Tibial nerve (tissue), 4 donors: ENCODE data around the gene SORCS2. TPM values are rescaled to one million over a fixed set of nuclear protein-coding genes. Genes with fewer than 3 reads are reported as not detected.

Experiments
- DNase-seq, 2 donors: peaks; one replicate each; pipeline ENCODE4 v3.0.0-alpha.2; 2019; ENCODE audit warnings: low spot score in 2 of 2
- H3K27ac ChIP-seq, 4 donors: fragments of 200-600 bp; sonication (generic) in 3 of 4; one replicate each; pipeline ENCODE4 v1.5.1; 2017 to 2019; ENCODE audit warnings: mild to moderate bottlenecking in 1 of 4
- H3K27me3 ChIP-seq, 2 donors: fragments of 200-600 bp; sonication (generic) in 1 of 2; one replicate each; pipeline versions ENCODE4 v1.5.1 to v1.6.0; 2017 to 2019
- H3K36me3 ChIP-seq, 3 donors: fragments of 200-600 bp; sonication (generic); one replicate each; pipeline ENCODE4 v1.5.1; 2018 to 2019
- H3K4me1 ChIP-seq, 4 donors: fragments of 200-600 bp; sonication (generic) in 3 of 4; one replicate each; pipeline ENCODE4 v1.5.1; 2017 to 2019
- H3K4me3 ChIP-seq, 4 donors: fragments of 200-600 bp; sonication (generic) in 3 of 4; one replicate each; pipeline ENCODE4 v1.5.1; 2017 to 2019; ENCODE audit warnings: mild to moderate bottlenecking in 1 of 4, moderate library complexity in 1 of 4
- H3K9me3 ChIP-seq, 4 donors: fragments of 200-600 bp; sonication (generic) in 3 of 4; one replicate each; pipeline ENCODE4 v1.5.1; 2017 to 2019
- EP300 ChIP-seq, 2 donors: sonication (generic); formaldehyde crosslinking; IDR thresholded peaks; one replicate each; pipeline ENCODE4 v1.6.1; 2017; ENCODE audit warnings: antibody characterized with exemption in 2 of 2, mild to moderate bottlenecking in 1 of 2
- POLR2A ChIP-seq, 2 donors: fragments of 450-650 bp; IDR thresholded peaks; one replicate each; pipeline ENCODE4 v1.6.1; 2017; ENCODE audit warnings: antibody characterized with exemption in 2 of 2, mild to moderate bottlenecking in 2 of 2, moderate library complexity in 2 of 2
- WGBS, 2 donors: methylation state at CpG; one replicate each; pipeline ENCODE4 v1.1.5; 2018; 5-methylcytosine and 5-hydroxymethylcytosine counted together
- total RNA-seq, 4 donors: library from RNA; depleted of rRNA; stranded (reverse); fragments of >200 nt; gene quantifications; one replicate each; pipeline ENCODE4 v1.1.0, GENCODE V29; 2016
- TF ChIP-seq, protein P1 (sequence below), 5 experiments: fragments of 200-600 bp in 3 of 5; fragments of 450-650 bp in 2 of 5; sonication (generic) in 3 of 5; IDR thresholded peaks; one replicate each; pipeline ENCODE4 v1.5.1; 2016 to 2019; ENCODE audit warnings: antibody characterized with exemption in 5 of 5, mild to moderate bottlenecking in 3 of 5, moderate library complexity in 2 of 5

Gene SORCS2
- total RNA-seq, 4 donors from 2014 or later, result 15.6 to 48.9 (median 38.3) TPM

DNA sequence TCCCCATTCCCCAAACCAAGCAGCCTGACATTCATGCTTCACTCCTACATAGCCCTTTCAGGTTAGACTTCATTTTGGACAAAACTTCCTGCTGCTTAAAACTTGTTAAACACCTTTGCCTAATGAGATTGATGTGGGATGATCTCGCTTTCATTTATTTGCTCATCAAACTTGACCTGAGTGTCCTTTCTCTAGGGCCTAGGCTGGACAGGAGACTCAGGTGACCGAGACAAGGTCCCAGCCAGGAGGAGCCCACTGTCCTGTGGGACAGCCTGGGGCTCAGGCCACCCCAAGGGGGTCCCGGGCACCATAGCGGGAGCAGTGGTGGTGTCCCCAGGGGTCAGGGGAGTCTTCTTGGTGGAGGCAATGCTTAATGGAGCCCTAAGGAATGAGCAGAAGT, 266.1 kb downstream of the SORCS2 start:
- H3K4me3 ChIP-seq, result no peak overlapping the region
- WGBS, 2 donors, result 87 to 95% methylated on average over 4 of the region's 4 CpGs
- peaks cover 0 to 38% (median 0%) of the 10 kb centered on the region in 4 donors for H3K4me1 ChIP-seq
- H3K27me3 ChIP-seq, result no peaks in the 10 kb centered on the region
- H3K36me3 ChIP-seq, result no peaks in the 10 kb centered on the region
- no peak overlapping the region for H3K27ac ChIP-seq
- TF ChIP-seq, protein P1, sequence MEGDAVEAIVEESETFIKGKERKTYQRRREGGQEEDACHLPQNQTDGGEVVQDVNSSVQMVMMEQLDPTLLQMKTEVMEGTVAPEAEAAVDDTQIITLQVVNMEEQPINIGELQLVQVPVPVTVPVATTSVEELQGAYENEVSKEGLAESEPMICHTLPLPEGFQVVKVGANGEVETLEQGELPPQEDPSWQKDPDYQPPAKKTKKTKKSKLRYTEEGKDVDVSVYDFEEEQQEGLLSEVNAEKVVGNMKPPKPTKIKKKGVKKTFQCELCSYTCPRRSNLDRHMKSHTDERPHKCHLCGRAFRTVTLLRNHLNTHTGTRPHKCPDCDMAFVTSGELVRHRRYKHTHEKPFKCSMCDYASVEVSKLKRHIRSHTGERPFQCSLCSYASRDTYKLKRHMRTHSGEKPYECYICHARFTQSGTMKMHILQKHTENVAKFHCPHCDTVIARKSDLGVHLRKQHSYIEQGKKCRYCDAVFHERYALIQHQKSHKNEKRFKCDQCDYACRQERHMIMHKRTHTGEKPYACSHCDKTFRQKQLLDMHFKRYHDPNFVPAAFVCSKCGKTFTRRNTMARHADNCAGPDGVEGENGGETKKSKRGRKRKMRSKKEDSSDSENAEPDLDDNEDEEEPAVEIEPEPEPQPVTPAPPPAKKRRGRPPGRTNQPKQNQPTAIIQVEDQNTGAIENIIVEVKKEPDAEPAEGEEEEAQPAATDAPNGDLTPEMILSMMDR (IDR thresholded peaks at IDR 0.05), result no peak
- TF ChIP-seq POLR2A (IDR thresholded peaks at IDR 0.05) (no peak), EP300 (IDR thresholded peaks at IDR 0.05) (no peak)
- DNase-seq, result no peak
- no peaks in the 10 kb centered on the region for H3K9me3 ChIP-seq

DNA sequence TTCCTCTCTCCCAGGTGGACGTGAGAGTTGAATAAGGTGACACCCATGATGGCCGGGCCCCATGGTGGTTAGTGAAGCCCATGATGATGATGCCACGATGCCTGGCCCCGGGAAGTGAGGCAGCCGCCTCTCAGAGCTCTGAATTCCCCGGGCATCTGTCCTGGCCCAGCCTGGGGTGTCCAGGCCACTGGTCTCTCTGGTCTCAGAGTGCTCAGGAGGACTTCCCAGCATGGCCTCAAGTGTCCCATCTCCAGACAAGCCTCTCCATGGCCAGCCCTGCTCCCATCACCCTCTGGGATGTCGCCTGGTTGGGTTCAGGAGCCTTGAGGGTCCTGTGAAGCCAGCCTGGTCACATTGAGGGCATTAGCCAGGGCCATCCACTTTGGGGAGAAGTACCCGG, 267.1 kb downstream of the SORCS2 start:
- no peaks in the 10 kb centered on the region for H3K36me3 ChIP-seq
- WGBS, 2 donors, result 82 to 94% methylated on average over 6 to 8 of the region's 8 CpGs
- no peak for DNase-seq
- H3K27ac ChIP-seq, result no peak overlapping the region
- no peaks in the 10 kb centered on the region for H3K9me3 ChIP-seq
- TF ChIP-seq POLR2A (IDR thresholded peaks at IDR 0.05), result no peak
- peaks cover 0 to 38% (median 0%) of the 10 kb centered on the region in 4 donors for H3K4me1 ChIP-seq
- H3K4me3 ChIP-seq, result no peak overlapping the region
- H3K27me3 ChIP-seq, result no peaks in the 10 kb centered on the region

GRCh38 chr4:7460566-7460965, 268.2 kb downstream of the SORCS2 start:
- Histone ChIP-seq H3K4me1 (peaks cover 0 to 38% (median 0%) of the 10 kb centered on the region in 4 donors), H3K27ac (no peak overlapping the region), H3K36me3 (no peaks in the 10 kb centered on the region), H3K27me3 (no peaks in the 10 kb centered on the region), H3K9me3 (peaks cover 0 to 7% (median 0%) of the 10 kb centered on the region in 4 donors), H3K4me3 (no peak overlapping the region)
- WGBS, 2 donors, result 39 to 51% methylated on average over 17 of the region's 17 CpGs
- DNase-seq, result peak in 1 of 2 donors; percentile 31
- TF ChIP-seq, protein P1 (IDR thresholded peaks at IDR 0.05), result no peak
- no peak for TF ChIP-seq EP300 (IDR thresholded peaks at IDR 0.05)

DNA sequence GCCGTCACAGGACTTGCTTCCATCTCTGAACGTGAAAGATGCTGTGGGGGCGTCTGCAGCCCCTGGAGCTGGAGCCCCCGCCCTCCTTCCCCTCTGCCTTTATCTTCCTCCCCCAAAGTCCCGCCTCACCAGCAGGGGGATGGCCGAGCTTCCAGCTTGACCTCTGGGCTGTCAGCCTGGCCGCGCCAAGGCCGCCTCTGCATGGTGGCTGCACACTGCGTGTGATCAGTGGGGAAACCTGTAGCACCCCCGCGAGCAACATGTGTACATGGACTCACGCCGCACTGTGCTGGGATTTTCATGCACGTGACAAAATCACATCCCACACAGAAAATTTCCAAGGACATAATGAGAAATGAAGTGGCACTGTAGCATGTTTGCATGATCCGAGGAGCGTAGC, 268.9 kb downstream of the SORCS2 start:
- Histone ChIP-seq H3K4me1 (peaks cover 0 to 38% (median 0%) of the 10 kb centered on the region in 4 donors), H3K36me3 (no peaks in the 10 kb centered on the region), H3K9me3 (peaks cover 0 to 13% (median 0%) of the 10 kb centered on the region in 4 donors), H3K27me3 (no peaks in the 10 kb centered on the region), H3K4me3 (no peak overlapping the region), H3K27ac (no peak overlapping the region)
- DNase-seq, result no peak
- TF ChIP-seq POLR2A (IDR thresholded peaks at IDR 0.05) (no peak), EP300 (IDR thresholded peaks at IDR 0.05) (no peak)
- TF ChIP-seq, protein P1 (IDR thresholded peaks at IDR 0.05), result no peak
- WGBS, 2 donors, result 55 to 63% methylated on average over 15 to 17 of the region's 17 CpGs

DNA sequence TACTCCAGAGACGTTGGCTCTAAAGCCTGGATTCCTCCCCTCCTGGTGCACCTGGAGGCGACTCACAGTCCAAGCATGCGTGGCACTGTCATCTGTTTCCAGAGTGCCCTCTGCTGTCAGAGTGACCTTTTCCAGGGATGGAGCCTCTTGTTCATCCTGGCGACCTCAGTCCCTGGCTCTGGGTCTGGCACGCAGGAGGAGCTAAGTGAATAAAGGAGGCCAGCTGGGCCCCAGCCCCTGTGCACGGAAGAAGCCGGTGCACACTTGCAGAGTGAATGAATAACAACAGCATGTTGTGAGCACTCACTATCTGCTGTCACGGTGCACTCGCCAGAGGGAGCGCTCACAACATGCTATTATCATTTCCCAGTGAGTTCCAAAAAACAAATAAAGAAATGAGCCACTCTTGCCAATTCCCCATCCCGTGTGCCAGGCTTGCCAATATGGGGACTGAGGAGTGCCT, 270.2 kb downstream of the SORCS2 start:
- H3K36me3 ChIP-seq, result no peaks in the 10 kb centered on the region
- H3K4me1 ChIP-seq, result peaks cover 0 to 38% (median 0%) of the 10 kb centered on the region in 4 donors
- peaks cover 0 to 16% (median 0%) of the 10 kb centered on the region in 4 donors for H3K9me3 ChIP-seq
- DNase-seq, result peak in 1 of 2 donors; percentile 17
- TF ChIP-seq, protein P1 (IDR thresholded peaks at IDR 0.05), result peak in 2 of 5 experiments; percentile 18 to 29
- TF ChIP-seq POLR2A (IDR thresholded peaks at IDR 0.05), result no peak
- no peaks in the 10 kb centered on the region for H3K27me3 ChIP-seq
- no peak overlapping the region for H3K27ac ChIP-seq
- H3K4me3 ChIP-seq, result no peak overlapping the region
- WGBS, 2 donors, result 51 to 54% methylated on average over 10 to 11 of the region's 11 CpGs
